Chondrocyte (in vitro differentiated cells): ENCODE measurements around the gene DCLK3. TPM values are rescaled to one million over a fixed set of nuclear protein-coding genes. Genes with fewer than 3 reads are reported as not detected.

Experiments
- DNase-seq: peaks from one replicate; pipeline ENCODE4 v3.0.0; 2021; ENCODE audit warnings: mixed read lengths, low spot score
- H3K27ac Mint-ChIP-seq: one replicate; pipeline ENCODE4 v1.8.0; 2021; ENCODE audit warnings: mild to moderate bottlenecking, moderate library complexity, mixed read lengths; ENCODE audit not compliant: unreplicated experiment
- H3K27me3 Mint-ChIP-seq: 2 replicates; pipeline ENCODE4 v1.8.0; 2021; ENCODE audit warnings: low read depth, mixed read lengths
- H3K36me3 Mint-ChIP-seq: 2 replicates; pipeline ENCODE4 v1.8.0; 2021; ENCODE audit warnings: low read depth, mixed read lengths
- H3K4me1 Mint-ChIP-seq: 2 replicates; pipeline ENCODE4 v1.8.0; 2021; ENCODE audit warnings: low read depth, mild to moderate bottlenecking, mixed read lengths
- H3K4me3 Mint-ChIP-seq: one replicate; pipeline ENCODE4 v1.8.0; 2021; ENCODE audit warnings: mild to moderate bottlenecking, moderate library complexity, mixed read lengths; ENCODE audit not compliant: unreplicated experiment
- H3K9me3 Mint-ChIP-seq: 2 replicates; pipeline ENCODE4 v1.8.0; 2021; ENCODE audit warnings: low read depth, mixed read lengths
- total RNA-seq: library from RNA; stranded (reverse); gene quantifications from 3 replicates; pipeline ENCODE4 v1.2.1, GENCODE V29; 2021
- TF ChIP-seq, protein P1 (sequence below): fragments of 200-600 bp; sonication (generic); IDR thresholded peaks from 2 replicates; pipeline ENCODE4 v1.5.0; 2021; ENCODE audit warnings: antibody characterized with exemption, mild to moderate bottlenecking, moderate library complexity

Gene DCLK3
- total RNA-seq, 1 donor from 2014 or later: not detected

DNA sequence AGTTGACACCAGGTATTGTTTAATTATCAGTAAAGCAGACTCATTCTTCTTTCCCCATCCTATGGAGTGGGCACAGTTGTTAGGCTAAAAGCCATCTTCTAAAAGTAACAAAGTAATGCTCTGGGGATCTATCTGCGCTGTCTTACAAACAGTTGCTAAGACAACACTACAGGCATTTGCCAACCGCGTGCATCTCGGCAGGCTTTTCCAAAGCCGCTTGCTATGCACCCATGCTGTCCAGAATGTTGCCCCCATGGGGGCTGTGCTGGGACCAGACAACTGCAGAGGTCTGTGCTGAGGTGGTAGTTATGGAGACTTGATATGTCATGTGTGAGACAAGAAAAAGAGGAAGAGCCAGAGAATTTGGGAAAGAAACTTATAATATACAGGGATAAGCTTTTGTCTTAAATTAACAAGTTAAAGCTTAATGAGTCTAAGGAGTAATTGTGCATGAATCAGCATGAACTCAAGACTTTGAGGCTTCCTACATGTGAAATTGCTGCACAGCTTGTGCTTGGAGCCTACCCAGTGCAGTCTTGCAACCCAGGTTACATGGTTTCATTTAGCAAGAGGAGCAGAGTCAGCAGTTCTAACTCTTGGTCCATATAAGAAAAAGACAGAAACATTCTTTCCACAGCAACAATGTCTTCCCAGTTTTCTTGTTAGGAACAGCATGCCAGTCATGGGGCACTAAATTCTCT lies 38.9 kb upstream of the DCLK3 start:
- Mint-ChIP-seq H3K9me3 (peaks cover 22% of the 10 kb centered on the region), H3K4me1 (no peaks in the 10 kb centered on the region), H3K36me3 (peaks cover 5% of the 10 kb centered on the region), H3K4me3 (no peak overlapping the region), H3K27me3 (peaks cover 25% of the 10 kb centered on the region), H3K27ac (no peak overlapping the region)
- no peak for DNase-seq
- TF ChIP-seq, protein P1, sequence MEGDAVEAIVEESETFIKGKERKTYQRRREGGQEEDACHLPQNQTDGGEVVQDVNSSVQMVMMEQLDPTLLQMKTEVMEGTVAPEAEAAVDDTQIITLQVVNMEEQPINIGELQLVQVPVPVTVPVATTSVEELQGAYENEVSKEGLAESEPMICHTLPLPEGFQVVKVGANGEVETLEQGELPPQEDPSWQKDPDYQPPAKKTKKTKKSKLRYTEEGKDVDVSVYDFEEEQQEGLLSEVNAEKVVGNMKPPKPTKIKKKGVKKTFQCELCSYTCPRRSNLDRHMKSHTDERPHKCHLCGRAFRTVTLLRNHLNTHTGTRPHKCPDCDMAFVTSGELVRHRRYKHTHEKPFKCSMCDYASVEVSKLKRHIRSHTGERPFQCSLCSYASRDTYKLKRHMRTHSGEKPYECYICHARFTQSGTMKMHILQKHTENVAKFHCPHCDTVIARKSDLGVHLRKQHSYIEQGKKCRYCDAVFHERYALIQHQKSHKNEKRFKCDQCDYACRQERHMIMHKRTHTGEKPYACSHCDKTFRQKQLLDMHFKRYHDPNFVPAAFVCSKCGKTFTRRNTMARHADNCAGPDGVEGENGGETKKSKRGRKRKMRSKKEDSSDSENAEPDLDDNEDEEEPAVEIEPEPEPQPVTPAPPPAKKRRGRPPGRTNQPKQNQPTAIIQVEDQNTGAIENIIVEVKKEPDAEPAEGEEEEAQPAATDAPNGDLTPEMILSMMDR: no peak

DNA sequence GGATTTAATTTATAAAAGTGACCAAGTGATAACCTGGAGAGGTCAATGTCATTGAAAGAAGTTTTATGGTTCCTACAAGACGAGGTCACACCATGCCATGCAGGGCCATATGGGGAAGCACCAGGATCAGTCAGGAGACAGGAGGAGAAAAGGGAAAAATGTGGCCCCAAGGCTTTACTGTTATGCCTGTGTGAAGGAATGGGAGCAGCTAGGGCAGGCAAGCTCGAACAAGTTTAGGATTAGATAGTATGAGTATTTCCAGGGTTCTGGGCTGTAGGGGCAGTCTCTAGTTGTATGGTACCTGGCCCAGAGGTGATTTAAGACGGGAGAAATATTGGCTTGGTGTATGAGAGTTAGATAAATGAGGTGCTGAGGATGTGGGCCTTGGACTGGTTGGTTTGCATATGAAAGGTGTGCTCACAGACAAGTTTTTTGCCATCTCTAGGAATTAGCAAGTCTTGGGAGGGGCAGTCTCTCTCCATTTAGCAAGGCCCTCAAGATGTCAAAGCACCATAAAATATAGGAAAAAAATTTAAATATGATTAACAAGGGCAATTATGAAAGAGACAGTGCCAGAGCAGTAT lies 36.3 kb upstream of the DCLK3 start:
- Mint-ChIP-seq H3K27ac (no peak overlapping the region), H3K4me1 (peaks cover 6% of the 10 kb centered on the region), H3K9me3 (peaks cover 9% of the 10 kb centered on the region), H3K36me3 (peaks cover 2% of the 10 kb centered on the region), H3K4me3 (no peak overlapping the region), H3K27me3 (peaks cover 28% of the 10 kb centered on the region)
- TF ChIP-seq, protein P1: no peak
- DNase-seq: no peak

DNA sequence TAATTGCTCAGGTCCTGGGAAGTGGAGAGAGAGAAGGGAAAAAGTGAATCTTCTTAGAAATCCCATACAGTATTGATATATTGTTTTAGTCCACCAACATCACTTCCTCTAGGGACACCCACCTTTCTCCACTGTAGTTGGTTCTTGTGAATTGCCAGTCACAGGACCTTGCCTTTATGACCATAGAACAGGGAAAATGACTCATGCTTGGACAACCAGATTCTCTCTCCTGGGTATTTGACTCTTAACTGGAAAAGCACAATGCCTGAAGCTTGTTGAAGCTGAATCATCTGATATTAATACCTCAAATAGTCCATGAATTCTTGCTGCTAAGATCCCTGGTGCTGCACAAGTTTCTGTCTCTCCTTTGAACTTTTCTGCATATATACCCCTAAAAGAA lies 32.5 kb upstream of the DCLK3 start:
- no peak overlapping the region for H3K4me3 Mint-ChIP-seq
- H3K9me3 Mint-ChIP-seq: peaks cover 5% of the 10 kb centered on the region
- DNase-seq: no peak
- TF ChIP-seq, protein P1: no peak
- no peak overlapping the region for H3K27ac Mint-ChIP-seq
- H3K36me3 Mint-ChIP-seq: peaks cover 2% of the 10 kb centered on the region
- peaks cover 6% of the 10 kb centered on the region for H3K4me1 Mint-ChIP-seq
- H3K27me3 Mint-ChIP-seq: peaks cover 29% of the 10 kb centered on the region

DNA sequence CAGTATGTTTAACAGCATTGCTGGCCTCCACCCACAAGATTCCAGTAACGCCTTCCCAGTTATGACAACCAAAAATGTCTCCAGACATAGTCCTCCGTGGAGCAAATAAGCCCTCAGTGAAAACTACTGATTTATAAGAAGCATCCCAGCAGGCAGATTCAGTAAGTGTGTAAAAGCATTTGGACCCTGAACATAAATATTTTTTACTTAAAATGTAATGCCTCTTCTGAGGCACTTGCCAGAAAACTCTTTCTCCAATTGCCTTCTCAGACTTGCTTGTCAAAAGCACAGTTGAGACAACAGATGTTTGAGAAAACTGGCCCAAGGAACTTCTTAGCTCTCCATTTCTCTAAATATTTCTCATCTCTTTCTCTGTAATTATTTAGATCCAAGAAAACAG lies 31.8 kb upstream of the DCLK3 start:
- H3K4me1 Mint-ChIP-seq: peaks cover 6% of the 10 kb centered on the region
- peaks cover 2% of the 10 kb centered on the region for H3K36me3 Mint-ChIP-seq
- H3K27ac Mint-ChIP-seq: no peak overlapping the region
- peaks cover 5% of the 10 kb centered on the region for H3K9me3 Mint-ChIP-seq
- H3K4me3 Mint-ChIP-seq: no peak overlapping the region
- TF ChIP-seq, protein P1: no peak
- peaks cover 26% of the 10 kb centered on the region for H3K27me3 Mint-ChIP-seq
- no peak for DNase-seq

DNA sequence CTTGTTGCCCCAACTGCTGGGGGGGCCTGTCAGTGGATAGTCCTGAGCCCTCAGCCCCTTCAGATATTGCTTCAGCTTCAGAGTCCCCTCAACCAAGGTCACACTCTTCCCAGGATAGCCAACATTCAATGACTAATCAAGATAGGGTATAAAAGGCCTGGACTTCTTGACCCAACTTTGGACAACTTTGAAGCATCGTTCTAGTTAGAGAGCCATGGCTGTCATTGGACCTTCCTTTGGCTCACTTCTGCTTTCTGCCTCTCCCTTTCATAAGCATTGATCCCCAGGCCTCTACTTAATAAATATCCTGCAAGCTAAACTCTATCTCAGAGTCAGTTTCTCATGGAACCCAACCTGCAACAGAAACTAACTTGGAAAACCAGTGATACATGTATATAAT lies 31.3 kb upstream of the DCLK3 start:
- H3K4me3 Mint-ChIP-seq: no peak overlapping the region
- no peak overlapping the region for H3K27ac Mint-ChIP-seq
- peaks cover 5% of the 10 kb centered on the region for H3K9me3 Mint-ChIP-seq
- peaks cover 25% of the 10 kb centered on the region for H3K27me3 Mint-ChIP-seq
- no peak for DNase-seq
- peaks cover 2% of the 10 kb centered on the region for H3K36me3 Mint-ChIP-seq
- peaks cover 6% of the 10 kb centered on the region for H3K4me1 Mint-ChIP-seq
- TF ChIP-seq, protein P1: no peak
